NCI-H82 (cell line): ENCODE data around the gene MAP1A.
A peak's percentile ranks its signal among the peaks of the same experiment; 100 is the strongest.

ENCODE experiments used
- DNase-seq: peaks from one replicate; lab custom pipeline; 2025; lab: John Stamatoyannopoulos, UW

The MAP1A gene

DNA sequence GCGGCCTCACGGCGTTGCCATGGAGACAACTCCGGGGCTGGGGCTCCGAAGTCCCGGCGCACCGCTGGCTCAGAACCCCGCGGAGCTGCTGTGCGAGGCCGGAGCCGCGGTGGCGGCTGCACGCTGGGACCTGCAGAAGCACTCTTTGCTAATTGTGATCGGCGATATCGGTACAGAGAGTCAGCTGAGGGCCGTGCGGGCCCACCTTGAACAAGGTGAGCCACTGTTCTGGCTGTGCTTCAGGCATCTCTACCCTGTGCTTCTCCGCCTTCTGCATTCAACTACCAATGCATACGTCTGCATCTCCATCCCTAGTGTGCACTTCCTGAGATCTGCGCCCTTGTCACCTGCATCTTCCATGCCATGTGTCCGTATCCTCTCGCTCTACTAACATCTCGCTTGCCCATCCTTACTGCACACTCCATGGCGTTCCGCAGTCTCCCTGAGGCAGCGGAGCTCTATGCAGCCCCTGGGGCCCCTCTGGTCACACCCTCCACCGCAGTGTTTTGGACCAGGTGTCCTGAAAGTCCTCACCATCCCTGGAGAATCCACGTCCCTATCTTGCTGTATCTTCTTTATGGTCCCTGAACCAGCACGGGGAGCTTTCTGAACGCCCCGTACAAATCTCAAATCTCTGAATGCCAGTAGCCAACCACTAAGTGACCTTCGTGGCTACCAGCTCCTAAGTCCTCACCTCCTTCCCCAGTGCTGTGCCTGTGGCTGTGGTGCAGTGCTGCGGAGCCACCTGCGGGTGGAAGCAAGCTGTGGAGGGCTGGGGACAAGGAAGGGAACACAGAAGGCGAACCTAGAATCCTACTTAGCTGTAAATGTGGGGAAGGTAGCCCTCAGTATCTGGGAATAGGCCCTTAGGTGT lies 6.2 kb upstream of the MAP1A start:
- peak; percentile 67 for DNase-seq

GRCh38 chr15:43513550-43513949 lies 3.9 kb upstream of the MAP1A start:
- DNase-seq = no peak

DNA sequence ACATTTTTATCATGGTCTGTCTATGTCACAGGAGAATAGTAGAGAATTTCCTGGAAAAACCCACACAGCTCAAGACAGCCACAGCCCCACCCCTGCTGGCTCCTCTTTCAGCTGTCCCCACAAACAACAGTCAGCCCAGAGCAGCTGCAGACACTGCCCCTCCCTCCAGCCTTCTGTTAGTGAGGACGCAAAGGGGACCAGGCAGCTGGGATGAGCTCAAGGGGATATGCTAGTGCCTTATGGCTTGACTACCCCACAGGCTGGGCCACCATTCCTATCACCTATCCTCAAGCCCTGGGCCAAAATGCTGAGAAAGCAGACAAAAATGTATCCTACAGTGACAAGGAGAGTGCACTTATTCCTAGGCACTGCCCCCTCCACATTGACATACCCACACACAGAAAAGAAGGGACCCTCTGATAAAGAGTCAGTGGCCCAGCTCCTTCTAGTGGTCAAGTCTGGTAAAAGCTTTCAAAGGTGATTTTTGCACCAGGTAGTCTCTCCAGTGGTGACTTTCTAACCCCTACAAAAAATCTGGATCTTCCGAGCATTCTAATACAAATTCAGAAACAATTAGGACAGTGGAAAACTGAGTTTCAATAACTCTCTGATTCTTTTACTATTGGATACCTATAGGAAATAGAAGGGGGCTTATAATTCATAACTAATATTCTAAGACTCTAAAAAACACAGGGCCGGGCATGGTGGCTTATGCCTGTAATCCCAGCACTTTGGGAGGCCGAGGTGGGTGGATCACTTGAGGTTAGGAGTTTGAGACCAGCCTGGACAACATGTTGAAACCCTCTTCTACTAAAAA lies 3.0 kb upstream of the MAP1A start:
- DNase-seq = peak; percentile 92

GRCh38 chr15:43515741-43516140 lies 1.7 kb upstream of the MAP1A start:
- no peak for DNase-seq

- peak; percentile 9 for DNase-seq
Observed at GRCh38 chr15:43516185-43516584, 1.2 kb upstream of the MAP1A start.

DNA sequence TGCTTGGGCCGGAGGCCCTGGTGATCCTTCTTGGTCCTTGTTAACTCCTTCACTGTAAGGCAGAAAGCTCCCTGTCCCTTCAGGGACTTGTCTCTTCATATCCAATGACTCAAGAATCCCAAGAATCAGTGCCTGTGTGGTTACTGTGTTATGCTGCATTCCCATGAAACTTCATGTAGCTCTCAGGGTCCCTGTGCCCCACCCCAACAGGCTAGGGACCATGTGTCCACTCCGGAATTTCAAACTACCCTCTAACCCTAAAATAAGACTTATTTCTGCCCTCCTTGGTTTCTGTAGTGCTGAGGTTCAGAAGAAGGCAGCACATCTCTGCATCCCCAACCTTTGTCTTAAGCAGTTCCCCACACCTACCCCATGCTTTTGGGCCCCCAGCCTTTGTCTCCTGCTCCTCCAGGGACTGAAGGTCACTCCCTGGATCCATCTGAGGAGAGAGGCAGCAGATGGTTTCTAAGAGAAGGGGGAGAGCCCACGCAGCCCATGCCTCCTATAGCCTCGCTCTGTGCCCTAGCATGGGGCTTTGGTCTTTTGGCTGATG lies 531 bp upstream of the MAP1A start:
- DNase-seq = peak; percentile 94

DNA sequence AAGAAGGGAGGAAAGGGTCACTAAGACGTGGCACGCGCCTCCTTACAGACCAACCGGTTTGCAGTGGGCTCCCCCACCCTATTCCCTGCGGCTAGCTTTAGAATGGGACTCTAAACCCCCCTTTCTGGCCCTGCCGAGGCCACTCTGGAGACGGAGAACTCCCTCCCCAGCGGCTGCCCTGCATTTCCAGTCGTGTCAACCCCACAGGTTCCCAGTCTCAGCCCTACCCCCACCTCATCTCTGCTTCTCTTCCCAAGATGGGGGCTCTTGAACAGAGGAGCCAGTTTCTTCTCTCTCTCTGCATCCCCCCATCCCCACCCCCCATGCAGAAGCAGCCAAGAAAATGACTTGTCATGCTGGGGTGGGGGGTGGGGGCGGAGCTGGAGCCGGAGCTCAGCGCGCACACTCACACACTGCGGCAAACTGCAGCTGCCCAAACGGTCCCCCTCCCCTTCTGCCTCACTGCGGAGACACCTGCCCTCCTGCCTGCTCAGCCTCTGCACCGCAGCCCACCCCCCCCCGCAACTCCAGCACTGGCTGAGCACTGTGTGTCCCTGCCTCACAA lies 871 bp downstream of the MAP1A start:
- DNase-seq = peak; percentile 85

DNA sequence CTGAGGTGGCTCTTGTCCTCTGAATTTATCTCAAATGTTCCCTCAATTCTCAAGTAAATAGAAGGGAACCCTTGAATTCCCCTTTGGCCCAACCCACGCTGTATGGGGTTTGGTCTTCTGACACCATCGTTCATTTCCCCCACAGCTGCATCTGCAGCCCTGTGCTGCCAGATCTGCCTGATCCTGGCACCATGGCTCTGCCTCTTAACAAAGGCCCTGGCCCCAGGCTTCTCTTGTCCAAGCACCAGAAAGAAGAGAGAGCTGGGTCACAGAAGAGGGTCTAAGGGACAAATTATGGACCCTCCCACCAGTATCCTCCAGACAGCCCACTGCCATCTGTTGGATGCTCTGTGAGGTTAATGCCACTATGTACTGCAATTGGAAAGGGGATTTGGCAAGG lies 1.8 kb downstream of the MAP1A start:
- peak; percentile 63 for DNase-seq

DNA sequence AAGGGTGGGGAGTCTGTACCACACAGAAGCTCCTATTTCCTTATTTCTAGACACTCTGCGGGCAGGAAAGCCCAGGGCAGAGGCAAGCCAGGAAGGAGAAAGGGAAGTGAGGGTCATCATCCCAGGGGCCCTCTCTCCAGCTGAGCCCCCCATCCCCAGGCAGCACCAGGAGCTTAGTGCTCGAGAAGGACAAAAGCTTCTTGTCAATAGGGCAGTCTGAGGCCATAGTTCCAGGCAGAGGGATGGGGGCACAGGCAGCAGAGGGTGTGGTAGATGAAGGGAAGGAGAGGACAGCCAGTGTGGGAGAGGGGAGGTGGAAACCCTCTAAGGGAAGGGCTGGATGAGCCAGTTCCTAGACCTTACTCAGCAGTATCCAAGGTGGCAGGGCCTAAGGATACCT lies 2.7 kb downstream of the MAP1A start:
- DNase-seq = no peak

- no peak for DNase-seq
Observed at GRCh38 chr15:43521419-43521818, 4.0 kb downstream of the MAP1A start.

DNA sequence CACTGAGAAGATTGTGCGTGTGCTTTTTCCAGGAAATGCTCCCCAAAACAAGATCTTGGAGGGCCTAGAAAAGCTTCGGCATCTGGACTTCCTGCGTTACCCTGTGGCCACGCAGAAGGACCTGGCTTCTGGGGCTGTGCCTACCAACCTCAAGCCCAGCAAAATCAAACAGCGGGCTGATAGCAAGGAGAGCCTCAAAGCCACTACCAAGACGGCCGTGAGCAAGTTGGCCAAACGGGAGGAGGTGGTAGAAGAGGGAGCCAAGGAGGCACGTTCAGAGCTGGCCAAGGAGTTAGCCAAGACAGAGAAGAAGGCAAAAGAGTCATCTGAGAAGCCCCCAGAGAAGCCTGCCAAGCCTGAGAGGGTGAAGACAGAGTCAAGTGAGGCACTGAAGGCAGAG lies 4.8 kb downstream of the MAP1A start:
- no peak for DNase-seq

DNA sequence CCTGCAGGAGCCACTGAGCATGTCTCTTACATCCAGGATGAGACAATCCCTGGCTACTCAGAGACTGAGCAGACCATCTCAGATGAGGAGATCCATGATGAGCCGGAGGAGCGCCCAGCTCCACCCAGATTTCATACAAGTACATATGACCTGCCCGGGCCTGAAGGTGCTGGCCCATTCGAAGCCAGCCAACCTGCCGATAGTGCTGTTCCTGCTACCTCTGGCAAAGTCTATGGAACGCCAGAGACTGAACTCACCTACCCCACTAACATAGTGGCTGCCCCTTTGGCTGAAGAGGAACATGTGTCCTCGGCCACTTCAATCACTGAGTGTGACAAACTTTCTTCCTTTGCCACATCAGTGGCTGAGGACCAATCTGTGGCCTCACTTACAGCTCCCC lies 6.2 kb downstream of the MAP1A start:
- no peak for DNase-seq

DNA sequence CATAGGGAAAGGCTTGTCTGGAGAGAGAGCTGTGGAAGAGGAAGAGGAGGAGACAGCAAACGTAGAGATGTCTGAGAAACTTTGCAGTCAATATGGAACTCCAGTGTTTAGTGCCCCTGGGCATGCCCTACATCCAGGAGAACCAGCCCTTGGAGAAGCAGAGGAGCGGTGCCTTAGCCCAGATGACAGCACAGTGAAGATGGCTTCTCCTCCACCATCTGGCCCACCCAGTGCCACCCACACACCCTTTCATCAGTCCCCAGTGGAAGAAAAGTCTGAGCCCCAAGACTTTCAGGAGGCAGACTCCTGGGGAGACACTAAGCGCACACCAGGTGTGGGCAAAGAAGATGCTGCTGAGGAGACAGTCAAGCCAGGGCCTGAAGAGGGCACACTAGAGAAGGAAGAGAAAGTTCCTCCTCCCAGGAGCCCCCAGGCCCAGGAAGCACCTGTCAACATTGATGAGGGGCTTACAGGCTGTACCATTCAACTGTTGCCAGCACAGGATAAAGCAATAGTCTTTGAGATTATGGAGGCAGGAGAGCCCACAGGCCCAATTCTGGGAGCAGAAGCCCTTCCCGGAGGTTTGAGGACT lies 6.9 kb downstream of the MAP1A start:
- no peak for DNase-seq

DNA sequence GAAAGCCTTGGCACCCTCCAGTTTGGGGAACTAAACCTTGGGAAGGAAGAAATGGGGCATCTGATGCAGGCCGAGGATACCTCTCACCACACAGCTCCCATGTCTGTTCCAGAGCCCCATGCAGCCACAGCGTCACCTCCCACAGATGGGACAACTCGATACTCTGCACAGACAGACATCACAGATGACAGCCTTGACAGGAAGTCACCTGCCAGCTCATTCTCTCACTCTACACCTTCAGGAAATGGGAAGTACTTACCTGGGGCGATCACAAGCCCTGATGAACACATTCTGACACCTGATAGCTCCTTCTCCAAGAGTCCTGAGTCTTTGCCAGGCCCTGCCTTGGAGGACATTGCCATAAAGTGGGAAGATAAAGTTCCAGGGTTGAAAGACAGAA lies 7.7 kb downstream of the MAP1A start:
- DNase-seq = no peak

GRCh38 chr15:43526261-43526930 lies 9.0 kb downstream of the MAP1A start:
- no peak for DNase-seq

DNA sequence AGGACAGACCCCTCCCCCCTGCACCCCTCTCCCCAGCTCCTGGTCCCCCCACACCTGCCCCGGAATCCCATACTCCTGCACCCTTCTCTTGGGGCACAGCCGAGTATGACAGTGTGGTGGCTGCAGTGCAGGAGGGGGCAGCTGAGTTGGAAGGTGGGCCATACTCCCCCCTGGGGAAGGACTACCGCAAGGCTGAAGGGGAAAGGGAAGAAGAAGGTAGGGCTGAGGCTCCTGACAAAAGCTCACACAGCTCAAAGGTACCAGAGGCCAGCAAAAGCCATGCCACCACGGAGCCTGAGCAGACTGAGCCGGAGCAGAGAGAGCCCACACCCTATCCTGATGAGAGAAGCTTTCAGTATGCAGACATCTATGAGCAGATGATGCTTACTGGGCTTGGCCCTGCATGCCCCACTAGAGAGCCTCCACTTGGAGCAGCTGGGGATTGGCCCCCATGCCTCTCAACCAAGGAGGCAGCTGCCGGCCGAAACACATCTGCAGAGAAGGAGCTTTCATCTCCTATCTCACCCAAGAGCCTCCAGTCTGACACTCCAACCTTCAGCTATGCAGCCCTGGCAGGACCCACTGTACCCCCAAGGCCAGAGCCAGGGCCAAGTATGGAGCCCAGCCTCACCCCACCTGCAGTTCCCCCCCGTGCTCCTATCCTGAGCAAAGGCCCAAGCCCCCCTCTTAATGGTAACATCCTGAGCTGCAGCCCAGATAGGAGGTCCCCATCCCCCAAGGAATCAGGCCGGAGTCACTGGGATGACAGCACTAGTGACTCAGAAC lies 9.8 kb downstream of the MAP1A start:
- no peak for DNase-seq

GRCh38 chr15:43527802-43528541 lies 10.6 kb downstream of the MAP1A start:
- DNase-seq = no peak

DNA sequence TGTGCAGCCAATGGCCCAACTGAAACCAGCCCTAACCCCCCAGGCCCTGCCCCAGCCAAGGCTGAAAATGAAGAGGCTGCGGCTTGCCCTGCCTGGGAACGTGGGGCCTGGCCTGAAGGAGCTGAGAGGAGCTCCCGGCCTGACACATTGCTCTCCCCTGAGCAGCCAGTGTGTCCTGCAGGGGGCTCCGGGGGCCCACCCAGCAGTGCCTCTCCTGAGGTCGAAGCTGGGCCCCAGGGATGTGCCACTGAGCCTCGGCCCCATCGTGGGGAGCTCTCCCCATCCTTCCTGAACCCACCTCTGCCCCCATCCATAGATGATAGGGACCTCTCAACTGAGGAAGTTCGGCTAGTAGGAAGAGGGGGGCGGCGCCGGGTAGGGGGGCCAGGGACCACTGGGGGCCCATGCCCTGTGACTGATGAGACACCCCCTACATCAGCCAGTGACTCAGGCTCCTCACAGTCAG lies 11.2 kb downstream of the MAP1A start:
- DNase-seq = no peak

DNA sequence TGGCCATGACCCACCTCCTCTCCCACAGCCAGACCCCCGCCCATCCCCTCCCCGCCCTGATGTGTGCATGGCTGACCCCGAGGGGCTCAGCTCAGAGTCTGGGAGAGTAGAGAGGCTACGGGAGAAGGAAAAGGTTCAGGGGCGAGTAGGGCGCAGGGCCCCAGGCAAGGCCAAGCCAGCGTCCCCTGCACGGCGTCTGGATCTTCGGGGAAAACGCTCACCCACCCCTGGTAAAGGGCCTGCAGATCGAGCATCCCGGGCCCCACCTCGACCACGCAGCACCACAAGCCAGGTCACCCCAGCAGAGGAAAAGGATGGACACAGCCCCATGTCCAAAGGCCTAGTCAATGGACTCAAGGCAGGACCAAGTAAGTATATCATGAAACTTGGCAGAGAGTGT lies 11.7 kb downstream of the MAP1A start:
- DNase-seq = no peak
